Osteoblast (primary cell): ENCODE data around the gene WDSUB1. TPM values are rescaled to one million over a fixed set of nuclear protein-coding genes. Genes with fewer than 3 reads are reported as not detected.

Source experiments
- DNase-seq: peaks from one replicate; pipeline ENCODE4 v3.0.0; 2011; ENCODE audit warnings: low spot score, mixed read lengths; ENCODE audit not compliant: insufficient read length; ENCODE audit errors: missing footprints
- H2AFZ ChIP-seq: 2 replicates; pipeline ENCODE4 v1.6.0; 2011; ENCODE audit warnings: mild to moderate bottlenecking, low read length
- H3K27ac ChIP-seq: 2 replicates; pipeline ENCODE4 v1.5.1; 2011; ENCODE audit warnings: mild to moderate bottlenecking, low read depth, low read length, moderate library complexity
- H3K27me3 ChIP-seq: 2 replicates; pipeline ENCODE4 v1.6.0; 2012; ENCODE audit warnings: mild to moderate bottlenecking, control low read depth, inconsistent platforms, low read length, moderate library complexity; ENCODE audit not compliant: insufficient read depth
- H3K36me3 ChIP-seq: 2 replicates; pipeline ENCODE4 v1.5.1; 2011; ENCODE audit warnings: mild to moderate bottlenecking, low read length, control low read depth, moderate library complexity; ENCODE audit not compliant: insufficient read depth
- H3K4me1 ChIP-seq: 2 replicates; pipeline ENCODE4 v1.5.1; 2011; ENCODE audit warnings: mild to moderate bottlenecking, low read length, control low read depth, moderate library complexity; ENCODE audit not compliant: insufficient read depth
- H3K4me2 ChIP-seq: 2 replicates; pipeline ENCODE4 v1.6.0; 2011; ENCODE audit warnings: mild to moderate bottlenecking, low read length; ENCODE audit not compliant: insufficient read depth
- H3K4me3 ChIP-seq: fragments of 200-600 bp; sonication (generic); 3 replicates; pipeline ENCODE4 v1.5.1; 2012; ENCODE audit warnings: mild to moderate bottlenecking, low read length, inconsistent platforms; ENCODE audit not compliant: insufficient read depth
- H3K79me2 ChIP-seq: 2 replicates; pipeline ENCODE4 v1.6.0; 2012; ENCODE audit warnings: mild to moderate bottlenecking, low read length, control low read depth, inconsistent platforms; ENCODE audit not compliant: insufficient read depth
- H3K9me3 ChIP-seq: 2 replicates; pipeline ENCODE4 v1.5.1; 2011; ENCODE audit warnings: low read depth, low read length, control low read depth
- H4K20me1 ChIP-seq: 2 replicates; pipeline ENCODE4 v1.6.0; 2012; ENCODE audit warnings: mild to moderate bottlenecking, low read length, control low read depth; ENCODE audit not compliant: insufficient read depth
- total RNA-seq: library from RNA; depleted of rRNA; stranded (reverse); fragments of >200 nt; gene quantifications from 2 replicates; pipeline ENCODE4 v1.2.3, GENCODE V29; 2012
- TF ChIP-seq, protein P1 (sequence below): IDR thresholded peaks from 2 replicates; pipeline ENCODE4 v1.5.1; 2011; ENCODE audit warnings: mild to moderate bottlenecking, low read depth, low read length, moderate library complexity; ENCODE audit errors: extremely low read depth

WDSUB1 gene
- total RNA-seq, 1 donor: 13.8 TPM

DNA sequence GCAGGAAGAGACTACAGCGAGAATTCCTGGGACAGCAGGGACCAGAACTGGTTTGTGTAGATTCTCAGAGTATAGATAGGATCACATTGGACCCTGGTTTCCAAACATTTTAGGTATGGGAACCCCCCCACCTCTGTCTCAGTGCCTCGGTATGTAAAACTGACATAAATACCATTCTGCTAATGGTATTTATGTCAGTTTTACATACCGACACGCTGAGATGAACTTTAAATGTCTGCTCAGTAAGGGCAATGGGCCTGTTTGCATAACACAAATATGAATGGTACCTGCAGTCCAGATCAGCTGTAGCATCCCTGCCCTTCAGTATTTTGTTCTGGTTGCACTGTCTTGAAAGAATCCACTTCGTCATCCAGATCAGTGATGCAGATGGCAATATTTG lies 73.2 kb downstream of the WDSUB1 start:
- Histone ChIP-seq H2AFZ (no peak overlapping the region), H3K27ac (no peak overlapping the region), H3K9me3 (no peaks in the 10 kb centered on the region), H3K4me3 (no peak overlapping the region), H3K79me2 (no peaks in the 10 kb centered on the region), H3K4me1 (peaks cover 15% of the 10 kb centered on the region), H4K20me1 (no peaks in the 10 kb centered on the region), H3K36me3 (peaks cover 26% of the 10 kb centered on the region), H3K4me2 (no peak overlapping the region), H3K27me3 (no peaks in the 10 kb centered on the region)
- no peak for DNase-seq
- TF ChIP-seq, protein P1, sequence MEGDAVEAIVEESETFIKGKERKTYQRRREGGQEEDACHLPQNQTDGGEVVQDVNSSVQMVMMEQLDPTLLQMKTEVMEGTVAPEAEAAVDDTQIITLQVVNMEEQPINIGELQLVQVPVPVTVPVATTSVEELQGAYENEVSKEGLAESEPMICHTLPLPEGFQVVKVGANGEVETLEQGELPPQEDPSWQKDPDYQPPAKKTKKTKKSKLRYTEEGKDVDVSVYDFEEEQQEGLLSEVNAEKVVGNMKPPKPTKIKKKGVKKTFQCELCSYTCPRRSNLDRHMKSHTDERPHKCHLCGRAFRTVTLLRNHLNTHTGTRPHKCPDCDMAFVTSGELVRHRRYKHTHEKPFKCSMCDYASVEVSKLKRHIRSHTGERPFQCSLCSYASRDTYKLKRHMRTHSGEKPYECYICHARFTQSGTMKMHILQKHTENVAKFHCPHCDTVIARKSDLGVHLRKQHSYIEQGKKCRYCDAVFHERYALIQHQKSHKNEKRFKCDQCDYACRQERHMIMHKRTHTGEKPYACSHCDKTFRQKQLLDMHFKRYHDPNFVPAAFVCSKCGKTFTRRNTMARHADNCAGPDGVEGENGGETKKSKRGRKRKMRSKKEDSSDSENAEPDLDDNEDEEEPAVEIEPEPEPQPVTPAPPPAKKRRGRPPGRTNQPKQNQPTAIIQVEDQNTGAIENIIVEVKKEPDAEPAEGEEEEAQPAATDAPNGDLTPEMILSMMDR: no peak

DNA sequence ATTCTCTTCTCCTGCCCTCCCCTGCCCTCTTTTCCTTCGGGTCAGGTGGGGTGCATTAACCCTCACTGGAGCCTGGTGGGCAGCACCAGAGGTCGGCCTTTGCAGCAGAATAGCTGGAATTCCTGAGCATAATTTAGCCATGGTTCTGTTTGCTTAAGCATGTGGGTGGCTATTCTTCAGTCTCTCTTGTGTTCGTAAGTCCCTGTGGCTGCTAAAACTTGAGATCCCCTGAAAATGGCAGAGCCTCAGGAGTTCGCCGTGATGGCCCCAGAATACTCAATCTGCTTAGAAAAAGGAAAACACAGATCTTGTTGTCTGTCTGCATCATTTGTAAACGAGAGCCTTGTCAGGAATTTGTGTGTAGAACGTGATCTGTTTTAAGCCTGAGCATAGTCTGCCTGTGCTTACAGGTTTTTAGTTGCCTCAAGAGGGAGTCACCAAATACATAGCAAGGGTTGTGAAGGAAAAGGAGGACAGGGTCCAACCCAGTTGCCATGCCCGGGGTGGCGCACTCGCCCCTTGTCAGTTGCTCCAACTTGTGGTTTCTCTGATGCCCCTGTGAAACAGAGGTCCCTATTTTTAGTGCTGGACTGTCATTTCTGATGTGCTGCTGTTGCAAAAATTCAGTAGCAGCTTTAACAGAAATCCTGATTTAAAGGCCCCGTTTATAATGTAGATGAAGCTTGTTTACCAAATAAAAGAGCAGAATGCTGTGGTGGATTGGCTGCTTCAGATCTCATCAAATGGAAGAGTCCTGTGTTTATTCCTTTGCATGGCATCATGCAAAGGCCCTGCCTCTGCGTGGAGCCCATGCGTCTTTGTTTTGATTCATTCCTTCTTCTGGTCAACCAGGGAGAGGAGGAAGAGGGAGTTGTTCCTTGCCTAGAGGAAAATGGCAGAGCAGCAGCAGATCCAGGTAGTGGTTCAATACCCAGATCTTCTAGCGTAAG lies 74.8 kb downstream of the WDSUB1 start:
- peak; percentile 78 for DNase-seq
- Histone ChIP-seq H3K27ac (peak overlapping the region; percentile 57), H3K9me3 (no peaks in the 10 kb centered on the region), H3K4me3 (peak overlapping the region; percentile 21), H3K36me3 (peaks cover 16% of the 10 kb centered on the region), H3K4me2 (peak overlapping the region; percentile 58), H3K79me2 (no peaks in the 10 kb centered on the region), H4K20me1 (no peaks in the 10 kb centered on the region), H3K27me3 (no peaks in the 10 kb centered on the region), H2AFZ (peak overlapping the region; percentile 33), H3K4me1 (peaks cover 15% of the 10 kb centered on the region)
- TF ChIP-seq, protein P1: no peak

DNA sequence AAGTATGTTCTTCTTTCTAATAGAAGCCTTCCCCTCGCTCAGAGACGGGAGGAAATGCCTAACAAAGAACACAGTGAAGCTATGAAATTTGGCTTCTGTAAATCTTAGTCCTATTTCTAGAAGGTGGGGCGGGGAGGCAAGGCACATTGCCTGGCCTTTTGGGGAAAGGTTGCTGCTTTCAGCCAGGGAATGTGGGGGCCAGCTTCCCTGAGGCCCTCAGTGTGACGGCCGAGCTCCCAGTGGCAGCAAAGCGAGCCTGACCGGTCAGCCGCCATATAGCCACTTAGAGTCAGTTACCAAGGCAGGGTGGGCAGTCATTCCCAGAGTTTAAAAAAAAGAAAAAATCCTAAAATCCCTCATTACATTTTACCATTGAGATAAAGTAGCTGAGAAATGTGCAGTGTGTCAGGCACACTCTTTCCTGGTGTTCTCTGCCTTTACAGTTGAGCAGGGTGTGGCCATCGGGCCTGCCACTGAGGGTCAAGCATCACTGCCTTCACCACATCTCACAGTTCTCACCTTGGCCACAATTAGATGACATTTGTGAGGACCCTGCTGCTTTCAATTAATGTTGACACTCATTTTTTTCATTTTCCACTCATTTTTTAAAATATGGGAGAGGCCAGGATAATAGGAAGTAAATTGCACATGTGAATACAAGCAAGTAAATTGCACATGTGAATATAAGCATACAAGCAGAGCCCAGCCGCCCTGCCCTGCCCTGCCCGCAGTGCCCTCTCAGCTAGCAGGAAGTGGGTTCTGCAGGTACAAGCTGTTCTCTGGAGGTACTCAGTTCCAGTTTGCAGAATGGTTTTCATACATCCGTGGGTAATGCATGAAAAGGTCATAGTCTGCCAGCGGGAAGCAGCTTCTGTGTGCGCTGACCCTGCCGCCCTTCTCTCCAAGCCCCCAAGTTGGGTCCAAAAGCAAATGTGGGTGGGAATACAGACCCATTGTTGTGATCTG lies 76.9 kb downstream of the WDSUB1 start:
- peaks cover 17% of the 10 kb centered on the region for H3K36me3 ChIP-seq
- H3K4me2 ChIP-seq: no peak overlapping the region
- H3K4me3 ChIP-seq: no peak overlapping the region
- H3K9me3 ChIP-seq: no peaks in the 10 kb centered on the region
- no peaks in the 10 kb centered on the region for H3K27me3 ChIP-seq
- peaks cover 15% of the 10 kb centered on the region for H3K4me1 ChIP-seq
- no peak overlapping the region for H3K27ac ChIP-seq
- H3K79me2 ChIP-seq: no peaks in the 10 kb centered on the region
- no peak overlapping the region for H2AFZ ChIP-seq
- no peaks in the 10 kb centered on the region for H4K20me1 ChIP-seq
- TF ChIP-seq, protein P1: no peak
- no peak for DNase-seq

DNA sequence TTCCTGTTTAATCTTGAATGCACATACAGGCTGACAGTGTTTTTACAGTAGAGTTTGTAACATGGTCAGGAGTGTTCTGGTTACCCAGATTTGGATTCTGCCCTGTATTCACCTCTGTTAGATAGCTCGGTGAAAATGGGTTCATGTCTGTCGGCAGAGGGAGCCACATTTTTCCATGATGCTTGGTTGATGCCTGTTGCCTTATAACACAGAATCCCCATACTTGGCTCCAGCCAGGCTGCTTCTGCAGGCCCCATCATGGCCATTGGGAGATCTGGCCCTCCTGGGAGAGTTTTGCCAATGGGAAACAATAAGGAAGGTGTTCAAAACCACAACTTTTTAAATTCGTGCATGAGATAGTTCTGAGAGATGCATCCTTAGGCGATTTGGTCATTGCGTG lies 78.1 kb downstream of the WDSUB1 start:
- H3K79me2 ChIP-seq: no peaks in the 10 kb centered on the region
- H3K4me3 ChIP-seq: no peak overlapping the region
- peak; percentile 71 for DNase-seq
- H3K27ac ChIP-seq: no peak overlapping the region
- no peaks in the 10 kb centered on the region for H4K20me1 ChIP-seq
- TF ChIP-seq, protein P1: no peak
- H3K27me3 ChIP-seq: no peaks in the 10 kb centered on the region
- H3K9me3 ChIP-seq: no peaks in the 10 kb centered on the region
- H3K4me2 ChIP-seq: no peak overlapping the region
- H3K4me1 ChIP-seq: peaks cover 15% of the 10 kb centered on the region
- peaks cover 23% of the 10 kb centered on the region for H3K36me3 ChIP-seq
- no peak overlapping the region for H2AFZ ChIP-seq
